HG02970 (cell line): ENCODE results near the gene IPO5.

ENCODE experiments used
- ATAC-seq: cut with Tn5 transposase; IDR thresholded peaks from one replicate; pipeline ENCODE4 v1.9.1; 2021; ENCODE audit warnings: mild to moderate bottlenecking, moderate library complexity, moderate number of reproducible peaks; ENCODE audit not compliant: unreplicated experiment, low FRiP score

Gene IPO5

DNA sequence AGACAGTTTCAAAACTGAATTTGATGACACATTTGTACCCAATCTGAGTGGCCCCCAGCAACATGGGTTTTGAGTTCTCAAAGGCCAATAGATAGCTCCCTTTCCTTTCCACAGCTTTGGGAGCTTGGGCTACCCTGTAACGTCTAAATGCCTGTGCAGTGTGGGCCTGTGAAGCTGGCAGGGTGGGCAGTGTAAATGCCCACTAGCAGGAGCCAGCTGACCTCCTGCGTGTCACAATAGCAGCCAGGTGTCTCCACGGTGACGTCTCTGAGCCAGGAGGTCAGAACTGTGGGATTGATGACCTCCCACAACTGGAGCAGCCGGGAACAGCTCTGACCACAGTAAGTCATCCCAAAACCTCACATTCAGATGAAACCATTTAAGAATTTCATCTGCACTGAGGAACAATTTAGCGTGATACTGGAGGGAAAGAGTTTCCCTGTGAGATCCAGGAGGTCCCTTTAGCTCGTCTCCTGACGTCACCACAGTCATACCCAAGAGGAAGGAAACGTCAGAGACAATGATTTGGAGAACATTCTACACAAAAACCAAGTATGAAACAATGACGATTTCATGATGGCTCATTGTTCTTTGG is at the start of gene IPO5:
IPO5 (plus strand) TSS at position 300 of the 595 bp plus-strand sequence. CDS start 23,022 bp downstream, outside the sequence.
- no peak for ATAC-seq

DNA sequence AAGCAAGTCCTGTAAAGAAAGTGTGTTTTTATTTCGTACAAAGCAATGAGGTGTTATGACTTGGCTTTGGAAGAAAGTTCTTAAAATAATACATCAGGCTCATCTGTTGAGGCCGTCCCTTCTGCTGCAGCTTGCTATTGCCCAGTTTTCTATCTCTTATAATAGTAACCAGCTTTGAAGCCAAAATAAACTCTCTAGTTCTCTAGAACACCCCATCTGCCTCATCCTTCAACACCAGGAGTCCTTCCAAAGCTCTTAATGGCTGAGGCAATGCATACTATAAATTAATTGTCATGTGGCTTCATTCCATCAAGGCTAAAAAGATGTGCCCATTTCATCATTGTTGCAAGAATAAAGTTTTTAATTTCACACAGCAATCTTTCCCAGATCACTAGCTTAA is 49.4 kb upstream of the IPO5 start:
- no peak for ATAC-seq

DNA sequence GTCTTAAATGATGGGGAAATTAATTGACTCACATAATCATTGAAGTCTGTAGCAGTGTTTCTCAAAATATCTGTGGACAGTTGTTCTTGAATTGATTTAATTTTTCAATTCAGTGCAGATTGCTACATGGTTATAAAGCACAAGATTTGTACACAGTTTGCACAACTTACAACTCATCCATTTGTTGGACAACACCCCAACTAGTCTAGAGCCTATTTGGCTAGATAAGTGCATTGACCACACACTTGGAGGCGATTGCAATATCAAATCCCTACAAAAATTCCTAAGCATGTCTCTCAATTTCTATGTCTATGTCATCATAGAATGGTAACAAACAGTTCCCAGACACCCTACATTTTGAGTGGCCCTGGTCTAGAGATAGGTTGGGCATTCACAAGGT is 48.0 kb upstream of the IPO5 start:
- no peak for ATAC-seq

DNA sequence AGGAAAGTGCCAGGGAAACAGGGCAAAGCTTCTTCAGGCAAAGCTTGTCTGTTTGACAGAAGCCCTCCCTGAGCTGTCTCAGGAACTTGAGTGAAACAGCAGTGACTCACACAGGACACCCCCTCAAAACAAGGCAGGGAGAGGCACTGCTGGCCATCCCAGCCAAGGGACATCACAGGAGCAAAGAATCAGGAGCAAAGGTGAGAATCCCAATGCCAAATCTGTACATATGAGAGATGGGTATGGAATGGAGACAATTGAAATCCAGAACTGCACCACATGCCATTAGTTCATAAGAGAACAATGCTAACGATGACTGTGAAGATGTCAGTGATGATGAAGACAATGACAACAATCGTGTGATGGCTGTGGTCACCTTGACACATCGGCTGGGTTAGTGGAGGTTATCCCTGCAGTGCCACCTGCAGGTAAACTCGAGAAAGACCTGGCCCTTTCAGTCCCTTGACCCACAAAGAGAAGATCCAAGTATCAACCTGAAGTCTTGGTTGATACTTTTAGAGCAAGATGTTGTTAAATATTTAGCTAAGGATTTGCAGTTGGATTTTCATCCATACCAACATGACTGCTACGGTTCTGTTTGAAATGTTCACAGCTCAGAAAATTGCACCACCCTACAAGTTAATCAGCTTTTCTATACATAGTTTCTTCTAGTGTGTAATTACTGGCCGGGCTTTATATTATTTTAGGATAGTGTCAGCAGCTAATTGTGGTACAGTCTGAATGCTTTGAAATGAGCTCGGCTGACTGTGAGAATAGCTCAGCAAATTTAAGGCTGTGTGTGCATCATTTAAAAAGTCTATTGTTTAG is 42.0 kb upstream of the IPO5 start:
- no peak for ATAC-seq

DNA sequence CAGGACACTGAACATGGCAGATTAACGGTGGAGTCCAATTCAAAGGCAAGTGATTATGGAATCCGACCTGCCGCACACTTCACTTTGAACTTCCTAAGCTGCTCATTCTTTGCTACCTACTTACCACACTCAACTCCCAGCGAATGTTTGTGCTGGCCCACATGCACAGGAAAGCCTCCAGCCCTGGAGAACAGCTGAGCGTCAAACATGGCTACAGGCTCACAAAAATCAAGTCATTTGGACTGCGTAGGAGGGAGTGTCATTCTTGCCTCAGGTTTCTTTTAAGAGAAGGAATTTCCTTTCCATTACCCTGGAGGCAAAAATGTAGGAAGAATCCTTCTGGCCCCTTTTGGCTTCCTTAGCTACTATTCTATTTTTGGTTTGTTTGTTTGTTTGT is 41.3 kb upstream of the IPO5 start:
- ATAC-seq = no peak

DNA sequence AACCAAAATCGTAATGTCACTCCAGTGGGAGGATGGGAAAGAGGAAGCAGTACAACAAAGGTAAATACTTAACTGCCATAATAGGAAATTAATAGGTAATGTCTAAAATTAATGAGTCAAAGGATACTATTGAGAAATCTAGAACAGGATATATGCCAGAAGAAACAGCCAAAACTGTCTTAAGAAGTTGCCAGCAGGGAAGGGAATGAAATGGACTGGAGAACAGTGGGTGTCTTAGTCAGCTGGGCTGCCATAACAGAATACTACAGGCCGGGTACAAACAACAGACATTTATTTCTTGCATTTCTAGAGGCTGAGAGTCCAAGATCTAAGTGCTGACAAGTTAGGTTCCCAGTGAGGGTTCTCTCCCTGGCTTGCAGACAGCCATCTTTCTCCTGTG is 40.3 kb upstream of the IPO5 start:
- ATAC-seq = no peak

DNA sequence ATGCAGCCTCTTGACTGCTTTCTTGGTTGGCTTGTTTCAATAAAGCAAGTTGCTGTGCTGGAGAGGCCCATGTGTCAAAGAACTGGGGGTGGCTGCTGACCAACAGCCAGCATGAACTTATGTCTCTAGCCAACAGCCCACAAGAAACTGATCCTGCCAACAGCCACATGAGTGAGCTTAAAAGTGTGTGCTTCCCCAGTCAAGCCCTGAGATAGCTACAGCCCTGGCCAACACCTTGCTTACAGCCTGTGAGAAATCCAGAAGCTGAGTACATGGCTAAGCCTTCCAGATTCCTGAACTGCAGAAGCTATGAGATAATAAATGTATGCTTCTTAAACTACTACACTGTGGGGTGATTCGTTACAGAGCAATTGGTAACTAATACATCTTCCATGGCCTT is 38.9 kb upstream of the IPO5 start:
- ATAC-seq = no peak

DNA sequence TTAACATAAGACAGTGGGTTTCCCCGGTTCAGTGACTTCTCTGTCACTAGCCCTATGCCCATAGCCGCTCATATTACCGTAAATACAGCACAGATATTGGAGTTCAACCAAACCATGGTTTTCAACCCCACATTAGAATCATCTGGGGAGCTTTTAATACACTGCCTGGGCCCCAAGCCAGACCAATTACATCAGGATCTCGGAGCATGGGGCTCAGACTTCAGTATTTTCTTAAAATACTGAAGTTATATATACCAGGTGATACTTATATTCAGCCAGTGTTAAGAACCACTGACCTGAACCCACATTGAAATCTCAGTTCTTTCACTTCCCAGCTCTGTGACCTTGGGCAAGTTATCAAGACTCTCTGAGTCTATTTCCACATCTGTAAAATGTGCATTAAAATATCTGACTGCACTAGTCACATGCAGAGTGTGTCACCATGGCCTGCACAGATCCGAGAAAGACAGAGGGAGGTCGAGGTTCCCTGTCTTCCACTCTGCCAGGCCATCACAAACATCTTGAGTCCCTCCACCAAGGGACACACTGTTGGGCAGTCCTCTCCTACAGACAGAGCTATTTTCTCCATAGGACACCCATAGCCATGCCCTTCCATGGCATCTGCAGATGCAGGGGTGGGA is 32.2 kb upstream of the IPO5 start:
- ATAC-seq = no peak

DNA sequence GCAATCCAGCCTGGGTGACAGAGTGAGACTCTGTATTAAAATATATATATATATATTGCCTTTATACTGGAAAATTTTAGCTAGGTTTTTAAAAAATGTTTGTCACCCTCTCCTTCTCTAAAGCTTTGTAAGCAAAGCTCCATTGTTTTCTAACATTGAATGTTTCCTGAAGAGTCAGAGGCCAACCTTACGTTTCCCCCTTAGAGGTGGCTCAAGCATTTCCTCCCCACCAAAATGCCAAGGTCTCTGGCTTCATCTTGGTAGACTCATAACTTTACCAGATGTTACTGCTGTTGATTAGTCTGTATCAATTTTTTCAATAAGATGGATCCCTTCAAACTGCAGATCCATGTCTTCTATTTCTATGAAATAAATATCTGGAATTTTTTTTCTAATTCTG is 25.2 kb upstream of the IPO5 start:
- ATAC-seq = no peak

DNA sequence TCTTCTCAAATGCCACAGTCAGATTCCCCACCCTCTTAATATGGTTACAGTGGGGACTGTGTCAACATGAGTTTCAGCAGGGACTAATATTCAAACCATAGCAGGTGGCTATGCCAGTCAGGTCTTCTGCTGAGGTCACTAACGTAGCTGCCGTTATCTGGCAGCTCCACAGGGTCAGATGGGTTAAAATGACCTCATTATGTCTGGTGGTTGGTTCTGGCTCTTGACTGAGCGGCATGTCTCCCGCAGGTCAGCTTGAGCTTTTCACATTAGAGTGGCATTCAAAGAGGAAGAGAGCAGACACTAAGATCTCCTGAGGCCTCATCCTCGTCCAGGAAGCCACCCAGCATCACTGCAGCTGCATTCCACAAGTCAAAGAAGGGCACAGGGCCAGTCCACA is 21.4 kb upstream of the IPO5 start:
- no peak for ATAC-seq

DNA sequence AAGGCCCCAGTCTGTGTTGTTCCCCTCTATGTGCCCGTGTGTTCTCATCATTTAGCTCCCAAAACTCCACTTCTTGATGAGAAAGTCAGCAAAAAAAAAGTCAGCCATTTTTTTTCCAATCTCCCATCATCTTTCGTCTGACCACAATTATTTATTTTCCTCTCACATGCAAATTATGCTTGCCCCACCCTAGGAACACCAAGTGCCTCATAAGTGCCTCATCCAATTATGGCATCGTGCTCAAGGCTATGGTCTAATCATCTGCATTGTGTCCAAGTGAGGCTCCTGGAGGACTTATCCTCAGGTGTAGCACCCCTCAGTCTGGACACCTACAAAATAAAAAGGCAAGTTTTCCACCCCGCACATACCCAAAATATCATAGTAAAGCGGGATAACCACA is 20.8 kb upstream of the IPO5 start:
- ATAC-seq = no peak

DNA sequence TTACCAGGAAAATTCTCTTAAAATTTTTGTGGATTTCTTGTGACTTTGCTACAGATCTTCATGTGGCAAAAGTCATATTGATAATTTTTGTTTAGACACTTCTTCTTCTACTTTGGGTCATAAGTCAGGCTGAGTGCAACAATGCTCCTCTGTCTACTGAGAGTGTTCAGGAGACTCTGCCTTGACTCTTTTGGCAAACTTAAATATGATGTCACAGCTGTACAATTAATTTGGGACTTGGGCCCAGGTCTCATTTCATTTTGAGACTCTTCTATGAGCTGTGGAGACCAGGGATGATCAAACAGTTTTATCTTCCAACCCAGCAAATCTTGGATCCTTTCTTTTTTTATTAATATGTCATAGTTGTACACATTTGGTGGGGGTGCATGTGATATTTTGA is 19.7 kb upstream of the IPO5 start:
- no peak for ATAC-seq

DNA sequence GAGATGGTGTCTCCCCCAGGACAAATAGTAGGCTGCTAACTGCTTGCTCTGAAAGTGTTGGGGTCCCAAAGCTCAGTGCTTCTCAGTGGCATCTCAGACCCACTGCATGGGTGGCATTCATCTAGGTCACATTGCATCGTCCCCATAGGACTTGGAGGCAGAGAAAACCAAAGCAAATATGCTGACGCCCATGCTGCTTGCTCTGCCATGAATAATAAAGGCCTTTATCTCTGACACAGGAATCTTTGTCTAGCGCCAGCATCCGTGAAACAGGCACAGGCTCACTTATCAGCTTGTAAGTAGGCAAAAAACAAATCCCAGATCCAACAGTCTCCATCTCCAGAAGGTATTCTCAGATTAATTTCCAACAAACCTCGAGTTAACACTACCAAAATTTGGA is 18.9 kb upstream of the IPO5 start:
- ATAC-seq = no peak

DNA sequence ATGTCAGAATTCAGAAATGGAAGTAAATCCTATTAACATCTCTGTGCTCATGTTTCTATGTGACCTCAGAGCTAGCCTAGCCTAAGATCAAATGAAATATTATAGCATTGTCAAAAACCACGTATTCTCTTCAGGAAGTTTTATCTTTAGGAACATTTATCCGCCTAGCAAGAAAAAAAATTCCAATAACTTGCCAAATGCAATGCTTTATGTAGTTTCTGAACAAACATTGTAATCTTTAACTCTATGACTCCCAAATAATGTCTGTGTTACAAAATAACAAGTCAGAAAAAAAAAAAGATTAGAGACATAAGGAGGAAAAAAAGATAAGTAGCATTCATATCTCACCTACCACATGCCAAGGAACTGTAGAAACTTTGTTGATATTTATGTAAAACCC is 18.4 kb upstream of the IPO5 start:
- ATAC-seq = no peak

DNA sequence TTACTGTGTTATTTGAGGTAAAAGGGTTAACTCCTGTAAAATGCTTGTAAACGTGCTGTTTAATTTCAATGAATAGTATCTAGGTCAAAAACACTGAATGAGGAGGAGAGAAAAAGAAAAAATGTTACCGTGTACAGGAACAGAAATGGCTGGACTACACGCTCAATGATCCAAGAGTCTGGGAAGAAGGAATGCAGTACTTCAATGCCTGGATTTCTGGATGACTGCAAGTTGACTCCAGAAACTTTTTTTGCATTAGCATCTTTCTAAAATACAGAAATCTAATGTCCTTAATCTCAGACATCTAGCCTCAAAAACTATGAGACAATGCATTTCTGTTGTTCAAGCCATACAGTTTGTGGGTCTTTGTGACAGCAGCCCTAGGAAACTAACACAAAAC is 17.4 kb upstream of the IPO5 start:
- no peak for ATAC-seq

DNA sequence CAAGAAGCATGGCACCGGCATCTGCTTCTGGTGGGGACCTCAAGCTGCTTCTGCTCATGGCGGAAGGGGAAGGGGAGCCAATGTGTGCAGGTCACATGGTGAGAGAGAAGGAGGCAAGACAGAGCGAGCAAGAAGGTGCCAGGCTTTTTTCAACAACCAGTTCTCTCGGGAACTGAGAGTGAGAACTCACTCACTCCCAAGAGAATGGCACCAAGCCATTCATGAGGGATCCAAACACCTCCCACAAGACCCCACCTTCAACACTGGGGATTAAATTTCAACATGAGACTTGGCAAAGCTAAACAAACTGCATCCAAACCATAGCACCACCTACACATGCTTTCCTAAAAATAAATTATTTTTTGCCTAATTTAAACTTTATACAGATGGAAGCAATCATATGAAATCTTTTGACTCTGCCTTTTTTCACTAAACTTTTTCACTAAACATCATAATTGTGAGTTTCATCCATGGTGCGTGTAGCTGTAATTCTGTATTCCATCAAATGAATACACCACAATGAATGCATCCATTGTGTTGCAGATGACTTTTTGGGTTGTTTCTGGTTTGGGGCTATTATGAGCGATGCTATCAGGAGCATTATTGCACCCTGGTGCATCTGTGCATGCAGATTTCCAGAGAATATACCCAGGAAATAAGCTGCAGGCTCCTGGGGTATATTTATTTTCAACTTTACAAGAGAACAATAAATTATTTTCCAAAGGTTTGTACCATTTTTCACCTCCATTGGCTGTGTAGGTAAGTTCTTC is 14.6 kb upstream of the IPO5 start:
- no peak for ATAC-seq

DNA sequence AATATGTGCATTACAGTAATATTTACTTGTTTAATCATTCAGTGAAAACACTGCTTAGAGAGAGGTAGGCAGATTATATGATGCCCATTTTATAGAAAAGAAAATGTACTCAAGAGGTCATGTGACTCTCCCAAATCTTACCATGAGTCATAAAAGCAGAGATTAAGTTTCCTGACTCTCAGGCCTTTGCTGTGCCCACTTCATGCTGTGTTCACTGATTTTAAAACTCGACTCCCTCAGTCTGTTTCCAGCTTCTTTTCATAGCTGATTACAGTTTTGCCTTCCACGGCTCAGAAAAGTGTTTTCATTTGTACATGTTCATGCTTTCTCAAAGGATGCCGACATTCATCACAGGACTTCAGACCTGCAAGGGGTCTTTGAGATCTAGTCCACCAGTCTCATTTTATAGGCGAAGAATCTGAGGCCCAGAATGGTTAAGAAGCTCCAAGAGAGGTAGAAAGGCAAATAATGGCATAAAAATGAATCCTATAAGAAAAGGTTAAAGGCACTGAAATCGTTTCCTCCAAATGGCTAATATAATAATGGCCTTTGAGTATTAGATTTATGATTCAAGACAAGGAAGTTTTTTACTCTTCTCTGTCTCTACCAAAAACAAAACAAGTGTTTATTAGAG is 9.0 kb upstream of the IPO5 start:
- ATAC-seq = no peak

DNA sequence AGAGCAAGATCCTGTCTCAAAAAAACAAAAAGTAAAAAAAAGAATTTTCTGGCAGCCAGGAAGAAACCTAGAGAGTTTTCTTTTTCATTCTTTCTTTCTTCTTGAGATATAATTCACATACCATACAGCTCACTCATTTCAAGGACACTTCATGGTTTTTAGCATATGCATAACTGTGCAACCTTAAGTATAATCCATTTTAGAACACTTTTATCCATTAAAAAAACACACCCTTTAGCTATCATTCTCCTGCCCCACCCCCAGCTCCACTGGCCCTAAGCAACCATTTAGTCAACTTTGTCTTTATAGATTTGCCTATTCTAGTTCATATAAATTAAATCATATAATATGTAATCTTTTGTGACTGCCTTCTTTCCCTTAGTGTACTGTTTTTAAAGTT is 8.1 kb upstream of the IPO5 start:
- no peak for ATAC-seq

DNA sequence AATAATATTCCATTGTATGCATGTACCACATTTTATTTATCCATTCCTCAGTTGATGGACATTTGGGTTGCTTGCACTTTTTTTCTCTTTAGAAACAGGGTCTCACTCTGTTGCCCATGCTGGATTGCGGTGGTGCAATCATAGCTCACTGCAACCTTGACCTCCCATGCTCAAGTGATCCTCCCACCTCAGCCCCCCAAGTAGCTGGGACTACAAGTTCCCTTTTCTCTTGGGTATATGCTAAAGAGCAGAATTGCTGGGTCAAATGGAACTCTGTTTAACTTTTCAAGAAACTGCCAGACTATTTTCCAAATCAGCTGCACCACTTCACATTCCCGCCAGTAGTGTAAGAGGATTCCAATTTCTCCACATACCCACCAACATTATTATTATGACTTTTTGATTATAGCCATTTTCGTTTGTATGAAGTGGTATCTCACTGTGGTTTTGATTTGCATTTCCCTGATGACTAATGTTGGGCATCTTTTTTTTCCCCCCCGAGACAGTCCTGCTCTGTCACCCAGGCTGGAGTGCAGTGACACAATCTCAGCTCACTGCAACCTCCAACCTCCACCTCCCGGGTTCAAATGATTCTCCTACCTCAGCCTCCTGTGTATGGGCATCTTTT is 7.6 kb upstream of the IPO5 start:
- no peak for ATAC-seq

DNA sequence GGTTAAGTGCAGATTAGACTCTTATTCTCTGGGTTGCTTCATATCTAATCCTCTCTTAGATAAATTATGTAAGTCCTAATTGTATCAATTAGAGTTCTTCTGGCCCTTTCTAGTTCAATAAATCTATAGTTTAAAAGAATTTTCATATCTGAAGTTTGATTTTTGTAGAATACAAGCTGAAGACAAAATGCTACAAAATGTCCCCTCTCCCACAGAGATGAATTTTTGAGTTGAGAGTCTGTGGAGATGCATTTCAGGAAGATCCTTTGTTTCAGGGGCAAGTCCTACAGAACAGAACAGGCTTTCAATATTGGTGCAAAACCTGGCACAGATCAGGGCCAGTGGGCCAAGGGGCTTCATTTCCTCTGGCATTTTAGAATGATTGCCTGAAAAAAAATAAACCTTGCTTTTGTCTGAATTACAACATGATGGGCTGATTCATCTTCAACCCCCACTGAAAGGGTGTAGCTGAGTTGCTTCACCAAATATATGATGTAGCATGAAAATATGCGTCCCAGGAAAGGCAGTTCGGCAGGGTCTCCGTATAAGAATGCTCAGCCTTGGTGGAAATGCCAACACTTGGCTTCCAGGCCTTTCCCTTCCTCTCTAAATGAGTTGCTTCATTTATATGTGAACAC is 6.4 kb upstream of the IPO5 start:
- ATAC-seq = no peak
